Thymus (tissue), 11 donors: ENCODE data around the gene CSNK1G2. TPM values are rescaled to one million over a fixed set of nuclear protein-coding genes. Genes with fewer than 3 reads are reported as not detected.
A peak's percentile ranks its signal among the peaks of the same experiment; 100 is the strongest.

ENCODE experiments used
- DNase-seq, 9 donors: peaks; one replicate each; pipeline ENCODE4 v3.0.0-alpha.2; 2013; ENCODE audit warnings: low spot score in 9 of 9, low read depth in 6 of 9, missing footprints in 1 of 9
- H3K27ac ChIP-seq, 2 donors: one replicate each; pipeline ENCODE4 v1.5.1; 2013; ENCODE audit warnings: control low read depth in 1 of 2, low read depth in 1 of 2, low read length in 1 of 2, mild to moderate bottlenecking in 1 of 2, moderate library complexity in 1 of 2
- H3K27me3 ChIP-seq, 2 donors: one replicate each; pipeline ENCODE4 v1.5.1; 2013; ENCODE audit warnings: low read length in 1 of 2; ENCODE audit not compliant: control insufficient read depth in 2 of 2, insufficient read depth in 1 of 2
- H3K36me3 ChIP-seq, 2 donors: one replicate each; pipeline ENCODE4 v1.5.1; 2013; ENCODE audit warnings: low read length in 1 of 2, mild to moderate bottlenecking in 1 of 2, moderate library complexity in 1 of 2; ENCODE audit not compliant: control insufficient read depth in 2 of 2, insufficient read depth in 2 of 2
- H3K4me1 ChIP-seq, 2 donors: one replicate each; pipeline ENCODE4 v1.5.1; 2013; ENCODE audit warnings: low read length in 2 of 2; ENCODE audit not compliant: control insufficient read depth in 2 of 2, insufficient read depth in 2 of 2
- H3K4me3 ChIP-seq, 2 donors: one replicate each; pipeline ENCODE4 v1.5.1; 2013; ENCODE audit warnings: low read length in 2 of 2, control low read depth in 1 of 2, mild to moderate bottlenecking in 1 of 2
- H3K9me3 ChIP-seq, 2 donors: one replicate each; pipeline ENCODE4 v1.5.1; 2013; ENCODE audit warnings: low read length in 1 of 2, mild to moderate bottlenecking in 1 of 2; ENCODE audit not compliant: control insufficient read depth in 2 of 2, insufficient read depth in 1 of 2
- WGBS: extraction: QIAGEN DNeasy Blood & Tissue Kit; methylation state at CpG from one replicate; pipeline ENCODE4 v1.1.7; 2013; 5-methylcytosine and 5-hydroxymethylcytosine counted together
- polyA plus RNA-seq: library from polyadenylated mRNA; stranded (reverse); fragments of 200-250 nt; gene quantifications from one replicate; pipeline ENCODE4 v1.2.3, GENCODE V29; 2013
- total RNA-seq: library from RNA; stranded (reverse); fragments of 120-200 nt; gene quantifications from one replicate; pipeline ENCODE4 v1.2.4, GENCODE V29; 2013
- donor health status: healthy.

CSNK1G2 gene
- total and polyA plus RNA-seq, 2 donors = 52.0 to 80.9 TPM

DNA sequence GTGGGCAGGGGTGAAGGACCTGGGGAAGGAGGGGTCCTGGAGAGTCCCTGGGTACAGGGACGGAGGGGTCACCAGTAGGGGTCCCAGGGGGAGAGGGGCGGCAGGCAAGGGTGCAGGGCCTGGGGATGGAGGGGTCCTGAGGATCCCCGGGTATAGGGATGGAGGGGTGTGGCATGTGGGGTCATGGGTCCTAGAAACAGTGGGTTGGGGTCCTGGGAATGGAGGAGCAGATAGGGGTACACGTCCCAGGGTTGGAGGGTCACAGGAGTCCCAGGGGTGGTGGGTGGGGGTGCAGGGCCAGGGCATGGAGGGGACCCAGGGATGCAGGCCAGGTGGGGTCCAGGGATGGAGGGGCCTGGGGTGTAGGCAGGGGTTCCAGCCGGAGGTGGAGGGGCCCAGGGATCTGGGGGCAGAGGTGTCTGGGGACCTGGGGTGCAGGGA lies 73.2 kb downstream of the CSNK1G2 start:
- H3K4me3 ChIP-seq = no peak overlapping the region
- H3K36me3 ChIP-seq = peaks cover 0 to 18% of the 10 kb centered on the region in 2 donors
- H3K27me3 ChIP-seq = no peaks in the 10 kb centered on the region
- H3K27ac ChIP-seq = no peak overlapping the region
- WGBS = 97% methylated on average over 5 of the region's 5 CpGs
- DNase-seq = no peak
- H3K9me3 ChIP-seq = peaks cover 0 to 2% of the 10 kb centered on the region in 2 donors
- H3K4me1 ChIP-seq = peaks cover 8 to 21% of the 10 kb centered on the region in 2 donors

DNA sequence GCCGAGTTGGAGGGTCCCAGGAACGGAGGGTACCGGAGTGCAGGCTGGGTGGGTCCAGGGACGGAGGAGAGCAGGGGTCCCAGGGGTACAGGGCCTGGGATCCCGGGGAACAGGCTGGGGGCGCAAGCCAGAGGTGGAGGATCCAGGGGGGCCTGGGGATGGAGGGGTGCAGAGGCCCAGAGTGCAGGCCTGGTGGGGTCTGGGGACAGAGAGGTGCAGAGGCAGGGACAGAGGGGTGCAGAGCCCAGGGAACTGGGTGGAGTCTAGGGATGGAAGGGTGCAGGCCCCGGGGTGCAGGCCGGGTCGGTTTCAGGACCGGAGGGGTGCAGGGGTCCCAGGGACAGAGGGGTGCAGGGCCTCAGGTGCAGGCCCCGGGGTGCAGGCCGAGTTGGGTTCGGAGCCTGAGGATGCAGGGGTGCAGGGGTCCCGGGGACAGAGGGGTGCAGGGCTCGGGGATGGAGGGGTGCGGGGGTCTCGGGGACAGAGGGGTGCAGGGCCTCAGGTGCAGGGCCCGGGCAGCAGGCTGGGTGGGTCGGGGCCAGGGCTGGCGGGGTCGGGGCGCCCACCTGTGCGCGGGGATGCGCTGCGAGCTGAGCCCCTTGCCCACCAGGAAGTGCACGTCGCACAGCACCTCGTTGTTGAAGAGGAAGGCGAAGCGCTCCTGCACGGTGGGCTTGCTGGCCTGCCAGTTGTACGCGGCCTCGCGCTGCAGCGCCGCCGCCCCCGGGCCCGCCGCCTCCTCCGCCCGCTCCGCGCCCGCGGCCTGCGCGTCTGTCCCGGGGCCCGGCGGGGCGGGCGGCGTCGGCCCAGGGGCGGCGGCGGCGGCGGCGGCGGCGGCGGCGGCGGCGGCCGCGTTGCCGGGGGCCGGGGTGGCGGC lies 74.0 kb downstream of the CSNK1G2 start:
- H3K4me1 ChIP-seq = peaks cover 8 to 26% of the 10 kb centered on the region in 2 donors

DNA sequence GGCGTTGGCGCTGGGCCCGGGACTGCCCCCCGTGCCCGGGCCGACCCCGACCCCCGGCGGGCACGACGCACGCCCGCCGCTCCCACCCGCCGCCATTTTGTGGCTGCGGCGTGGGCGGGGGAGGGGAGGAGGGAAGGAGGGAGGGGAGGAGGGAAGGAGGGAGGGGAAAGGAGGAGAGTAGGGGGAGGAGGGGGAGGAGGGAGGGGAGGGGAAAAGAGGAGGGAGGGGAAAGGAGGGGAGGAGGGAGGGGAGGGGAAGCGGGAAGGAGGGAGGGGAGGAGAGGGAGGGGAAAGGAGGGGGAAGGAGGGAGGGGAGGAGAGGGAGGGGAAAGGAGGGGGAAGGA lies 74.6 kb downstream of the CSNK1G2 start, which contains the start of gene BTBD2:
Gene BTBD2 (minus strand): TSS at position 107 of the 343 bp plus-strand sequence. CDS start 11 bp downstream, at position 96.
- Histone ChIP-seq H3K27ac (peak within 1 kb of the TSS; percentile 63 to 83), H3K27me3 (no peaks in the 10 kb centered on the region), H3K4me3 (peak within 1 kb of the TSS; percentile 39 to 82), H3K9me3 (peaks cover 0 to 2% of the 10 kb centered on the region in 2 donors), H3K4me1 (peaks cover 8 to 26% of the 10 kb centered on the region in 2 donors), H3K36me3 (peaks cover 0 to 18% of the 10 kb centered on the region in 2 donors)
- under 1% methylated on average over 19 of the region's 20 CpGs for WGBS
- peak in 7 of 9 donors; percentile 26 to 76 (median 56) for DNase-seq

More for the DNA sequence above, 74.0 kb downstream of the CSNK1G2 start:
- H3K27me3 ChIP-seq = no peaks in the 10 kb centered on the region
- peak in 3 of 9 donors; percentile 16 to 50 (median 35) for DNase-seq
- peaks cover 0 to 18% of the 10 kb centered on the region in 2 donors for H3K36me3 ChIP-seq
- peak overlapping the region; percentile 34 to 82 for H3K4me3 ChIP-seq
- peaks cover 0 to 2% of the 10 kb centered on the region in 2 donors for H3K9me3 ChIP-seq
- H3K27ac ChIP-seq = peak overlapping the region in 1 of 2 donors; percentile 74
- WGBS = 15% methylated on average over 74 of the region's 74 CpGs

DNA sequence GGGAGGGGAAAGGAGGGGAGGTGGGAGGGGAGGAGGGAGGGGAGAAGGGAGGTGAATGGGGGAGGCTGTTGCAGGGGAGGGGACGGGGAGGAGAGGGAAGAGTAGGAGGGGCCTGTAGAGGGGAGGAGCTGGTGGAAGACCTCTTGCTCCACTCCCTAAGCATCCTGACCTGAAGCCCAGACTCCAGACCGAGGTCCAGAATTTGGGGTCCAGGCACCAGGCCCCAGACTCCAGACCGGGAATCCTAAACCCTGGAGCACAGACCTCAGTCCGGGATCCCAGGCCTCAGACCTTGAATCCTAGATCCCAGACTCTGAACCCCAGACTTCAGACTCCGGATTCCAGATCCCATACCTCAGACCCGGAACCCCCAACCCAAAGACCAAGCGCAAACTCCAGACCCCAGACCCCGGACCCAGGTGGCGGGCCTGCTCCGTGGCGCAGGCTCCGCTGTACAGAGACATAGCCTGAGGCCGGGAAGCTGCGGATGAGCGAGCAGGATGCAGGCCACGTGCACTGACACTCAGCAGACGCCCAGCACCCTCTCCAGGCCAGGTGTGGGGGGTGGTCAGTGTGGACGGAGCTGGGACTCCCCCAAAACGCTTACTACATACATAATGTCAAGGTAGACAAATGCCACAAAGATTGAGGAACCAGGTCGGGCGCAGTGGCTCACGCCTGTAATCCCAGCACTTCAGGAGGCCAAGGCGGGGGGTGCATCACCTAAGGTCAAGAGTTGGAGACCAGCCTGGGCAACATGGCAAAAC lies 75.3 kb downstream of the CSNK1G2 start:
- peaks cover 0 to under 1% of the 10 kb centered on the region in 2 donors for H3K9me3 ChIP-seq
- 78% methylated on average over 23 of the region's 23 CpGs for WGBS
- DNase-seq = peak in 7 of 9 donors; percentile 26 to 69 (median 52)
- peak overlapping the region; percentile 63 to 83 for H3K27ac ChIP-seq
- peaks cover 0 to 14% of the 10 kb centered on the region in 2 donors for H3K36me3 ChIP-seq
- H3K4me1 ChIP-seq = peaks cover 8 to 26% of the 10 kb centered on the region in 2 donors
- H3K27me3 ChIP-seq = no peaks in the 10 kb centered on the region
- H3K4me3 ChIP-seq = peak overlapping the region; percentile 39 to 82

DNA sequence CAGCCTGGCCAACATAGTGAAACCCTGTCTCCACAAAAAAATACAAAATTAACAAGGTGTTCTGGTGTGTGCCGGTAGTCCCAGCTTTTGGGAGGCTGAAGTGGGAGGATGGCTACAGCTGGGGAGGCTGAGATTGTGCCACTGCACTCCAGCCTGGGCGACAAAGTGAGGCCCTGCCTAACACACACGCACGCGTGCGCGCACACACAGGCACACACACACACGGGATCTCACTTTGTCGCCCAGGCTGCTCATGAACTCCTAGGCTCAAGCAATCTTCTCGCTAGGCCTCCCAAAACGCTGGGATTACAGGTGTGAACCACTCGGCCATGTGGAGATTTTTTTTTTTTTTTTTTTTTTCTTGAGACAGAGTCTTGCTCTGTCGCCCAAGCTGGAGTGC lies 77.8 kb downstream of the CSNK1G2 start:
- Histone ChIP-seq H3K27me3 (no peaks in the 10 kb centered on the region), H3K4me1 (peaks cover 5 to 23% of the 10 kb centered on the region in 2 donors), H3K9me3 (no peaks in the 10 kb centered on the region), H3K4me3 (no peak overlapping the region), H3K27ac (no peak overlapping the region), H3K36me3 (peaks cover 0 to 3% of the 10 kb centered on the region in 2 donors)
- WGBS = 98% methylated on average over 13 of the region's 13 CpGs
- DNase-seq = no peak

DNA sequence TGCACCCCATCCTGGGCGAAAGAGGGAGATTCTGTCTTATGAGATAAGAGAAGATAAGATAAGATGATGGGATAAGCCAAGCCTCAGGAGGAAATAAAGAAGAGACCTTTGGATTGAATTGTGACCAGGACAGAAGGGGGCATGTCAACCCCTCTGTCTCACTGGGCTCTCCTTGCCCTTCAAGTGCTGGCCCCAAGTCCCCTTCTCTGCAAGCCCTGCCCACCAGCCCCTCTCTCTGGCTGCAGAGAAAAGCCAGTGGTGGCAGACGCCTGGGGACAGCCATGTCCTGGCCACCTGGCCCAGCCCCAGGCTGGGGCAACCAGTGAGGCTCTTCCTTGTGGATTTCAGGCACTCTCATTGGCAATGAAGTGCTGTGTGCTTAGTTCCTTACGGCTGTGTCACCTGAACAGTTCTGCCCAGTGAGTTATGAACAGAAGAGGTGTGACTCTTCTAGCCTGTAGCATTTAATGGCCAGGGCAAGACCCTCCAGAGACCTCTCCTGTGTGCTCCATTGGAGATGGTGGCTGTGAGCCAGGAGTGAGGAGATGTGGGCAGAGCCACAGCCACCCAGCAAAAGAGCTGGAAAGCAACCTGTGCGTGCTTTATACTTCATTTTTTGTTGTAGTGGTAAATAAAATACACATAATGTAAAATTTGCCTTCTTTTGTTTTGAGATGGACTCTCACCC lies 80.6 kb downstream of the CSNK1G2 start:
- H3K27me3 ChIP-seq = no peaks in the 10 kb centered on the region
- peaks cover 0 to 5% of the 10 kb centered on the region in 2 donors for H3K4me1 ChIP-seq
- WGBS = 93% methylated on average over 4 of the region's 4 CpGs
- H3K9me3 ChIP-seq = peaks cover 0 to 6% of the 10 kb centered on the region in 2 donors
- no peak for DNase-seq
- no peak overlapping the region for H3K4me3 ChIP-seq
- H3K27ac ChIP-seq = no peak overlapping the region
- no peaks in the 10 kb centered on the region for H3K36me3 ChIP-seq

DNA sequence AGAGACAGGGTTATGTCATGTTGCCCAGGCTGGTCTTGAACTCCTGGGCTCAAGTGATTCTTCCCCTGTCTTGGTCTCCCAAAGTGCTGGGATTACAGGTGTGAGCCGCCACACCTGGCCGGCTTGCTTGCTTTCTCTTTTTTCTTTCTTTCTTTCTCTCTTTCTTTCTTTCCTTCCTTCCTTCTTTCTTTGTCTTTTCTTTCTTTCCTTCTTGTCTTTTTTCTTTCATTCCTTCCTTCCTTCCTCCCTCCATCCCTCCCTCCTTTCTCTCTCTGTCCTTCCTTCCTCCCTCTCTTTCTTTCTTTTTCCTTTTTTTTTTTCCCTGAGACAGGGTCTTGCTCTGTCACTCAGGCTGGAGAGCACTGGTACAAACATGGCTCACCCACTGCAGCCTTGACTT lies 81.3 kb downstream of the CSNK1G2 start:
- Histone ChIP-seq H3K36me3 (no peaks in the 10 kb centered on the region), H3K4me1 (peaks cover 0 to 5% of the 10 kb centered on the region in 2 donors), H3K27me3 (no peaks in the 10 kb centered on the region), H3K9me3 (peaks cover 0 to 6% of the 10 kb centered on the region in 2 donors), H3K27ac (no peak overlapping the region), H3K4me3 (no peak overlapping the region)
- WGBS = 96% methylated on average over 2 of the region's 2 CpGs
- DNase-seq = no peak

DNA sequence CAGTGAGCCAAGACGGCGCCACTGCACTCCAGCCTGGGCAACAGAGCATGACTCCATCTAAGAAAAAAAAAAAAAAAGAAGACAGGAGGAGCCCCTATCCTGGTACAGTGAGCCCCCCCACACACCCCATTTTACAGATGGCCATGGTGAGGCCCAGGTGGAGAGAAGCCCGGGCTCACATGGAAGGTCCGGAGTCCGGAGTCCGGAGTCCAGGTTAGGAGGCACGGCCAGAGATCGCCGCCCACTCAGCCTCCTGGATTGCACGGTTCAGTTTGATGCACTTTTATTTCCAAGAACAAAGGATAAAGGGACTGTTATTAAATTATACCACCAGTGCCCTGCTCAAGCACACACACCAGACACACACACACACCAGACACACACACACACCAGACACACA lies 85.8 kb downstream of the CSNK1G2 start:
- Histone ChIP-seq H3K36me3 (no peaks in the 10 kb centered on the region), H3K4me3 (no peak overlapping the region), H3K27ac (no peak overlapping the region), H3K27me3 (no peaks in the 10 kb centered on the region), H3K4me1 (peaks cover 1% of the 10 kb centered on the region in 2 donors), H3K9me3 (peaks cover 0 to 6% of the 10 kb centered on the region in 2 donors)
- WGBS = 96% methylated on average over 10 of the region's 10 CpGs
- DNase-seq = no peak
